HepG2 (cell line): Measurements from ENCODE around the gene PTPRE. TPM values are rescaled to one million over a fixed set of nuclear protein-coding genes. Genes with fewer than 3 reads are reported as not detected.

ENCODE experiments used
- ATAC-seq: fragments of 200-7000 bp; cut with Tn5 transposase; 3 replicates; pipeline ENCODE4 v1.9.1; 2020; ENCODE audit warnings: mild to moderate bottlenecking, moderate library complexity
- BruUV-seq: library from RNA; stranded (reverse); fragments of 400-500 nt; replicated peaks from 2 replicates; lab custom pipeline; 2021; lab: Mats Ljungman, UMichigan
- CTCF ChIA-PET: fragments of 300-600 bp; formaldehyde crosslinking; extraction: SDS; loops from one replicate; lab custom pipeline; 2021; ENCODE audit warnings: low total read pairs, inconsistent platforms, low intra/inter-chr PET ratio; lab: Yijun Ruan, JAX
- POLR2A ChIA-PET: fragments of 350-600 bp; sonication (Branson Sonifier 250); formaldehyde crosslinking; loops from one replicate; lab custom pipeline; 2020; ENCODE audit warnings: antibody characterized with exemption, inconsistent platforms; lab: Yijun Ruan, JAX
- DNase-seq: peaks from one replicate; pipeline ENCODE4 v3.0.0-alpha.2; 2015; ENCODE audit warnings: low spot score
- FAIRE-seq: peaks from 3 replicates; lab custom pipeline; 2011; peaks lifted over from hg19 to GRCh38; lab: Jason Lieb, UNC
- H2AFZ ChIP-seq: one replicate; pipeline ENCODE4 v1.6.1; 2011; ENCODE audit warnings: low read length, inconsistent platforms
- H3K27ac ChIP-seq: fragments of 300-600 bp; 3 replicates; pipeline ENCODE4 v1.8.0; 2011; ENCODE audit warnings: mixed run types, mild to moderate bottlenecking, mixed read lengths, low read length, inconsistent platforms; ENCODE audit not compliant: insufficient read depth; ENCODE audit errors: extremely low read length
- H3K27me3 ChIP-seq, 2 experiments: fragments of 200-600 bp in 1 of 2; 2 replicates in 1 of 2; 3 replicates in 1 of 2; pipeline versions ENCODE4 v1.6.0 to v1.8.0; 2011; ENCODE audit warnings: low read length in 2 of 2, mild to moderate bottlenecking in 2 of 2, moderate library complexity in 2 of 2, inconsistent platforms in 1 of 2; ENCODE audit not compliant: insufficient read depth in 2 of 2, control insufficient read depth in 1 of 2
- H3K36me3 ChIP-seq, 2 experiments: fragments of 200-600 bp in 1 of 2; replicated peaks in 1 of 2; 2 replicates in 1 of 2; 3 replicates in 1 of 2; pipeline versions ENCODE4 v1.5.1 to v1.8.0; 2011; ENCODE audit warnings: low read length in 2 of 2, inconsistent platforms in 1 of 2; ENCODE audit not compliant: insufficient read depth in 2 of 2, control insufficient read depth in 1 of 2
- H3K4me1 ChIP-seq: 2 replicates; pipeline ENCODE4 v1.5.1; 2012; ENCODE audit warnings: low read length, inconsistent platforms; ENCODE audit not compliant: insufficient read depth
- H3K4me2 ChIP-seq: 2 replicates; pipeline ENCODE4 v1.6.0; 2011; ENCODE audit warnings: low read depth, low read length, inconsistent platforms
- H3K4me3 ChIP-seq, 3 experiments: fragments of 200-600 bp in 1 of 3; sonication (generic), shearing (Covaris generic) in 1 of 3; replicated peaks in 1 of 3; 2 replicates each; pipeline ENCODE4 v1.5.1; 2011 to 2016; ENCODE audit warnings: low read length in 3 of 3, inconsistent platforms in 2 of 3, low read depth in 2 of 3, mild to moderate bottlenecking in 2 of 3, control low read depth in 1 of 3, mixed read lengths in 1 of 3; ENCODE audit not compliant: insufficient read depth in 1 of 3
- H3K79me2 ChIP-seq: one replicate; pipeline ENCODE4 v1.6.1; 2011; ENCODE audit warnings: low read length, inconsistent platforms; ENCODE audit not compliant: insufficient read depth
- H3K9ac ChIP-seq: 2 replicates; pipeline ENCODE4 v1.6.0; 2011; ENCODE audit warnings: mild to moderate bottlenecking, low read depth, low read length, inconsistent platforms; ENCODE audit not compliant: insufficient read depth
- H3K9me3 ChIP-seq: 2 replicates; pipeline ENCODE4 v1.5.1; 2012; ENCODE audit warnings: mild to moderate bottlenecking, low read length
- H4K20me1 ChIP-seq: 2 replicates; pipeline ENCODE4 v1.6.0; 2011; ENCODE audit warnings: inconsistent platforms, mild to moderate bottlenecking, low read length, moderate library complexity; ENCODE audit not compliant: insufficient read depth
- IKZF1 ChIP-seq: fragments of 450-650 bp; IDR thresholded peaks from 2 replicates; pipeline ENCODE4 v1.7.1; 2016
- MBNL3 ChIP-seq: fragments of 250-450 bp; sonication (Bioruptor Pico); conservative IDR thresholded peaks from 2 replicates; pipeline ENCODE4 v1.8.0; 2022; ENCODE audit warnings: mild to moderate bottlenecking, inconsistent platforms
- MEIS2 ChIP-seq: sonication (generic); formaldehyde crosslinking; IDR thresholded peaks from 2 replicates; pipeline ENCODE4 v1.9.0; 2021; ENCODE audit warnings: mild to moderate bottlenecking, missing genetic modification reagents
- NFRKB ChIP-seq: fragments of 450-650 bp; IDR thresholded peaks from 2 replicates; pipeline ENCODE4 v1.6.1; 2017
- NPAS2 ChIP-seq: sonication (generic); formaldehyde crosslinking; IDR thresholded peaks from 2 replicates; pipeline ENCODE4 v1.8.0; 2022; ENCODE audit warnings: mild to moderate bottlenecking, missing genetic modification reagents, borderline replicate concordance
- RAD21 ChIP-seq: fragments of 450-650 bp; formaldehyde crosslinking; IDR thresholded peaks from 2 replicates; pipeline ENCODE4 v1.5.0; 2020; ENCODE audit warnings: mild to moderate bottlenecking
- TFAP4 ChIP-seq: sonication (generic); IDR thresholded peaks from 2 replicates; pipeline ENCODE4 v1.6.1; 2016; ENCODE audit warnings: low read depth, borderline replicate concordance
- TFDP1 ChIP-seq: IDR thresholded peaks from 2 replicates; pipeline ENCODE4 v1.6.1; 2016; ENCODE audit warnings: missing compliant biosample characterization, missing genetic modification reagents, borderline replicate concordance
- ZBTB8A ChIP-seq: sonication (generic); formaldehyde crosslinking; IDR thresholded peaks from 2 replicates; pipeline ENCODE4 v1.4.0; 2020; ENCODE audit warnings: mild to moderate bottlenecking, low read depth, missing genetic modification reagents, borderline replicate concordance
- ZFP41 ChIP-seq: sonication (generic); formaldehyde crosslinking; IDR thresholded peaks from 2 replicates; pipeline ENCODE4 v1.4.0; 2020; ENCODE audit warnings: mild to moderate bottlenecking, missing genetic modification reagents, borderline replicate concordance
- ZNF225 ChIP-seq: sonication (generic); formaldehyde crosslinking; IDR thresholded peaks from 2 replicates; pipeline ENCODE4 v1.4.0; 2020; ENCODE audit warnings: mild to moderate bottlenecking, missing genetic modification reagents
- ZNF362 ChIP-seq: sonication (generic); formaldehyde crosslinking; IDR thresholded peaks from 2 replicates; pipeline ENCODE4 v1.4.0; 2020; ENCODE audit warnings: missing genetic modification reagents, mild to moderate bottlenecking, borderline replicate concordance
- ZNF484 ChIP-seq: sonication (generic); formaldehyde crosslinking; IDR thresholded peaks from 2 replicates; pipeline ENCODE4 v1.5.1; 2020; ENCODE audit warnings: mild to moderate bottlenecking, low read depth, missing genetic modification reagents, borderline replicate concordance
- ZNF614 ChIP-seq: IDR thresholded peaks from 2 replicates; pipeline ENCODE4 v1.6.1; 2018; ENCODE audit warnings: missing biosample characterization, missing genetic modification reagents, inconsistent platforms, borderline replicate concordance
- ZNF619 ChIP-seq: sonication (generic); formaldehyde crosslinking; IDR thresholded peaks from 2 replicates; pipeline ENCODE4 v1.4.0; 2020; ENCODE audit warnings: mild to moderate bottlenecking, missing genetic modification reagents
- ZNF839 ChIP-seq: sonication (generic); formaldehyde crosslinking; IDR thresholded peaks from 2 replicates; pipeline ENCODE4 v1.4.0; 2020; ENCODE audit warnings: missing genetic modification reagents, mild to moderate bottlenecking, borderline replicate concordance
- ZNF891 ChIP-seq: sonication (generic); formaldehyde crosslinking; IDR thresholded peaks from 2 replicates; pipeline ENCODE4 v1.5.0; 2020; ENCODE audit warnings: mild to moderate bottlenecking, missing genetic modification reagents
- ZZZ3 ChIP-seq: sonication (generic); formaldehyde crosslinking; IDR thresholded peaks from 2 replicates; pipeline ENCODE4 v1.4.0; 2020; ENCODE audit warnings: missing genetic modification reagents, mild to moderate bottlenecking, borderline replicate concordance
- WGBS: methylation state at CpG from one replicate; pipeline ENCODE4 v1.1.6; 2017; ENCODE audit warnings: low lambda C conversion rate; 5-methylcytosine and 5-hydroxymethylcytosine counted together
- in situ Hi-C: cut with HindIII; loops from 2 replicates; pipeline ENCODE4 v1.10.0; 2017; ENCODE audit warnings: low pct_unique_long_range_greater_than_20kb; ENCODE audit not compliant: extremely low pct_ligation_motif_present
- intact Hi-C: fragments of 100-400 bp; cut with micrococcal nuclease; formaldehyde crosslinking; loops from one replicate; pipeline ENCODE4 v1.10.0; 2022; ENCODE audit not compliant: unreplicated experiment
- polyA plus RNA-seq, 8 experiments: library from polyadenylated mRNA; depleted of rRNA in 3 of 8; stranded (reverse) in 7 of 8; unstranded in 1 of 8; fragments of >200 nt; fragmentation: Illumina TruSeq in 4 of 8; extraction: Trizol in 4 of 8; gene quantifications; 2 replicates each; pipeline versions ENCODE4 v1.2.1 to v1.2.3, GENCODE V29; 2011 to 2016; ENCODE audit warnings: low read depth in 4 of 8, missing spikeins in 1 of 8, mixed read lengths in 1 of 8; ENCODE audit not compliant: insufficient read depth in 1 of 8
- total RNA-seq, 5 experiments: library from RNA; depleted of rRNA; stranded (reverse); fragments of >200 nt; fragmentation: Illumina TruSeq; extraction: Trizol; gene quantifications; 2 replicates each; pipeline ENCODE4 v1.2.3, GENCODE V29; 2016; ENCODE audit warnings: low read depth in 1 of 5
- TF ChIP-seq, protein P1 (sequence below): sonication (generic); formaldehyde crosslinking; IDR thresholded peaks from 2 replicates; pipeline ENCODE4 v1.5.0; 2020; ENCODE audit warnings: missing genetic modification reagents, mild to moderate bottlenecking, borderline replicate concordance

The PTPRE gene
- total and polyA plus RNA-seq, 2 of the 13 experiments (the other 11 are each of a cell fraction or from before 2014, with no cell fraction given) = 0.01 to 0.02 TPM

- in situ Hi-C loops (no loop called here), intact Hi-C loops (no loop called here)
- Histone ChIP-seq H4K20me1 (no peaks in the 10 kb centered on the region), H3K27ac (no peak overlapping the region), H3K9me3 (no peaks in the 10 kb centered on the region), H2AFZ (no peak overlapping the region), H3K79me2 (no peaks in the 10 kb centered on the region), H3K9ac (no peak overlapping the region), H3K4me1 (no peaks in the 10 kb centered on the region), H3K36me3 (no peaks in the 10 kb centered on the region), H3K4me2 (no peak overlapping the region), H3K4me3 (no peak overlapping the region), H3K27me3 (peaks cover 2 to 28% of the 10 kb centered on the region in 2 experiments; a peak in 3 of 5 replicates)
- ChIA-PET POLR2A (no interaction called here), CTCF (no interaction called here)
- no peak for ATAC-seq
- TF ChIP-seq MBNL3 (CRISPR knock-in tag) (no peak), NFRKB (no peak), ZNF614 (CRISPR knock-in tag) (no peak), MEIS2 (CRISPR knock-in tag) (no peak), IKZF1 (no peak), ZNF362 (CRISPR knock-in tag) (no peak), NPAS2 (no peak), ZNF839 (CRISPR knock-in tag) (no peak), TFDP1 (CRISPR knock-in tag) (no peak), ZNF891 (no peak), RAD21 (CRISPR knock-in tag) (no peak), ZFP41 (CRISPR knock-in tag) (no peak), ZNF484 (no peak), ZBTB8A (no peak), ZNF225 (no peak), TFAP4 (no peak), ZZZ3 (CRISPR knock-in tag) (no peak), ZNF619 (no peak)
- TF ChIP-seq, protein P1, sequence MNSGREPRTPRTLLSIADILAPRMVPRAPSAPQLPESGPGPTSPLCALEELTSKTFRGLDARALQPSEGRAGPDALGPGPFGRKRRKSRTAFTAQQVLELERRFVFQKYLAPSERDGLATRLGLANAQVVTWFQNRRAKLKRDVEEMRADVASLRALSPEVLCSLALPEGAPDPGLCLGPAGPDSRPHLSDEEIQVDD (CRISPR knock-in tag) = no peak
- FAIRE-seq = no peak
- no peak for DNase-seq
- no TSS peak for BruUV-seq
- WGBS = 21% methylated on average over 10 of the region's 15 CpGs
Observed at GRCh38 chr10:128059266-128059981, 152.5 kb downstream of the PTPRE start.
